ENCODE measurements around the gene PRPF40A. TPM values are rescaled to one million over a fixed set of nuclear protein-coding genes. Genes with fewer than 3 reads are reported as not detected.
A peak's percentile ranks its signal among the peaks of the same experiment; 100 is the strongest.
"Not testable (repeated sequence)": the region's sequence is repeated elsewhere in the genome, so short reads cannot be mapped to it uniquely, and the experiment has no call there.

The PRPF40A gene
- total RNA-seq, 2 experiments from 2014 or later: 116 to 117 TPM

DNA sequence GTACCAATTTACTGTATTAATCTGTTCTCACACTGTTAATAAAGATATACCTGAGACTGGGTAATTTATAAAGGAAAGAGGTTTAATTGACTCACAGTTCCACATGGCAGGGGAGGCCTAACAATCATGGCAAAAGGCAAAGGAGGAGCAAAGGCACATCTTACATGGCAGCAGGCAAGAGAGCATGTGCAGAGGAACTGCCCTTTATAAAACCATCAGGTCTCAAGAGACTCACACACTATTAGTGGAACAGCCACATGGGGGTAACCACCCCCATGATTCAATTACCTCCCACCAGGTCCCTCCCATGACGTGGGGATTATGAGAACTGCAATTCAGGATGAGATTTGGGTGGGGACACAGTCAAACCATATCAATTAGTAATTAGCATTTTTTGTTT lies 22.4 kb upstream of the PRPF40A start:
- DNase-seq; H3K9me3 Mint-ChIP-seq (ENCODE audit: insufficient read depth); H3K4me3 Mint-ChIP-seq; H3K27me3 Mint-ChIP-seq (ENCODE audit: low read depth); POLR2A ChIA-PET; H3K27ac Mint-ChIP-seq; ATAC-seq; H3K4me1 Mint-ChIP-seq (ENCODE audit: low read depth): not testable (repeated sequence)
- CTCF ChIA-PET: interaction anchor here (1.0 kb wide), 1 partner anchor 15 kb away, joined by 3 read pairs; no protein-coding TSS in a partner anchor
- H3K36me3 Mint-ChIP-seq (ENCODE audit: low read depth): peaks cover 45% of the 10 kb centered on the region

DNA sequence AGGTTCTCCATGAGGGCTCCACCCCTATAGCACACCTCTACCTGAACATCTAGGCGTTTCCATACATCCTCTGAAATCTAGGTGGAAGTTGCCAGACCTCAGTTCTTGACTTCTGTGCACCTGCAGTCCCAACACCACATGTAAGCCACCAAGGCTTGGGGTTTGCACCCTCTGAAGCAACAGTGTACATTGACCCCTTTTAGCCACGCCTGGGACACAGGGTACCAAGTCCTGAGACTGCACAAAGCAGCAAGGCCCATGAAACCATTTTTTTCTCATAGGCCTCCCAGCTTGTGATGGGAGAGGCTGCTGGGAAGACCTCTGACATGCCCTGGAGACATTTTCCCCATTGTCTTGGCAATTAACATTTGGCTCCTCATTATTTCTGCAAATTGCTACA lies 21.2 kb upstream of the PRPF40A start:
- no peak for ATAC-seq

GRCh38 chr2:152737509-152737908 lies 20.2 kb upstream of the PRPF40A start:
- CTCF ChIA-PET; ATAC-seq; H3K4me3 Mint-ChIP-seq; H3K9me3 Mint-ChIP-seq (ENCODE audit: insufficient read depth); H3K27me3 Mint-ChIP-seq (ENCODE audit: low read depth); DNase-seq; H3K4me1 Mint-ChIP-seq (ENCODE audit: low read depth); H3K27ac Mint-ChIP-seq; POLR2A ChIA-PET: not testable (repeated sequence)
- H3K36me3 Mint-ChIP-seq (ENCODE audit: low read depth): peaks cover 42% of the 10 kb centered on the region

More for the DNA sequence above, 21.2 kb upstream of the PRPF40A start:
- CTCF ChIA-PET: no interaction called here
- H3K4me3 Mint-ChIP-seq: no peak overlapping the region
- DNase-seq: no peak
- H3K27ac Mint-ChIP-seq: no peak overlapping the region
- H3K9me3 Mint-ChIP-seq (ENCODE audit: insufficient read depth): no peaks in the 10 kb centered on the region
- POLR2A ChIA-PET: no interaction called here
- peaks cover 3% of the 10 kb centered on the region for H3K4me1 Mint-ChIP-seq (ENCODE audit: low read depth)
- H3K27me3 Mint-ChIP-seq (ENCODE audit: low read depth): no peaks in the 10 kb centered on the region
- H3K36me3 Mint-ChIP-seq (ENCODE audit: low read depth): peaks cover 46% of the 10 kb centered on the region

DNA sequence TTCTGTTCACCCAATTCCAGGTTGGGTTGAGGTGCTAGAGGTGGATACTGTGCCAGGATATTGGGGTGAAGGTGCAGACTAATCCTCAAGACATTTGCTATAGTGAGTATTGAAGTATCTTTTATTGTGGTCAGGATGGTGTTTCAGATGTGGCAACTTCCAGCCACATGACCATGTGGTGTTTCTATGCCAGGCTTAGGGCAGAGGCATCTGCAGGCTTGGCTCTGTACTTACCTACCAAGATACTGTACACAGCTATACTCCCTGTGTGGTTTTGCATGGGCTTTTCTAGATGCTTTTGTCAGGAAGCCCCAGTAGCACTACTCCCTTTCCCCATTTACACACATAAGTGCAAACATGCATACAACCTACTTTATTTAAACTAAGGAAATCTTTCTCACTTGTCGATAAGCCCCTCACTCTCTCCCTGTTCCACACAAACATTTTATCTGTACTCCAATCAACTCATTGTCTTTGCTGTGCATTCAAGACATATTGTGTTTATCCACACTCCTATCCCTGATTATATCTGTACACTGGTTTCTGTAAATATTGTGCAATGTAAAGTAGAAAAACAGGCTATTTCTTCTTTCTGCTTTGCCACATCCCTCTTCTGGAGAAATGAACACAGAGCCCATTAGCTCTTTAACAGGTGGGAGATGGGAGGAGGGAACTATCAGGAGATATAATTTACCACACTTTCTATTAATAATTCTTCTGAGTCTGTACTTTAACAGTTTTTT lies 13.5 kb upstream of the PRPF40A start:
- Mint-ChIP-seq H3K4me3 (no peak overlapping the region), H3K9me3 (ENCODE audit: insufficient read depth) (no peaks in the 10 kb centered on the region), H3K4me1 (ENCODE audit: low read depth) (peaks cover 27% of the 10 kb centered on the region), H3K27me3 (ENCODE audit: low read depth) (no peaks in the 10 kb centered on the region), H3K36me3 (ENCODE audit: low read depth) (peaks cover 12% of the 10 kb centered on the region), H3K27ac (no peak overlapping the region)
- peak; percentile 97 for ATAC-seq
- DNase-seq: peak; percentile 70
- CTCF ChIA-PET: interaction anchor here (0.7 to 3.5 kb wide), 5 partner anchors 8 to 732 kb away, joined by 3 to 22 read pairs (median 3); no protein-coding TSS in a partner anchor
- POLR2A ChIA-PET: interaction anchor here (0.6 to 1.0 kb wide), 3 partner anchors 14 to 1318 kb away, joined by 3 to 10 read pairs (median 3); partner anchors contain the start of gene PRPF40A

DNA sequence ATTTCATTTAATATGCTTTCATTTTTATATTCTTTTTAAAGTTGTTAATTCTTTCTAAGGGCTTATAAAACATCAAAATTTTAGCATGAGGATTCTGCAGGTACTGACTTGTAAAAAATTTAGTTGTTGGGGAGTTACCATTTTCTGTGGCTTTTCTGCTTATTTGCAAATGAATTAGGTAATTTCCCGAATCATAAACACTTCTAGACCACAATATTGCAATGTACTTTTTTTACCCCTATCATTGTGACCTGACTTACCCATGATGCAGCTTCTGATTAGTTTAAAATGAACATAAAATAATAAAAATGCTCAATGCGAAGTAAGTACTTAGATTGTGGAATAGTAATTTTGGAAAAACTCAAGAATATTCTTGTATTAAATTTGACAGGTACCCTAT lies 12.6 kb upstream of the PRPF40A start:
- Mint-ChIP-seq H3K9me3 (ENCODE audit: insufficient read depth) (no peaks in the 10 kb centered on the region), H3K36me3 (ENCODE audit: low read depth) (peaks cover 8% of the 10 kb centered on the region), H3K27ac (no peak overlapping the region), H3K27me3 (ENCODE audit: low read depth) (no peaks in the 10 kb centered on the region), H3K4me1 (ENCODE audit: low read depth) (peaks cover 27% of the 10 kb centered on the region), H3K4me3 (no peak overlapping the region)
- CTCF ChIA-PET: interaction anchor here (0.7 to 3.5 kb wide), 5 partner anchors 10 to 554 kb away, joined by 3 to 22 read pairs (median 3); partner anchors contain the start of gene ARL6IP6
- POLR2A ChIA-PET: interaction anchor here (0.6 to 1.0 kb wide), 5 partner anchors 13 to 1317 kb away, joined by 3 to 10 read pairs (median 3); partner anchors contain the start of gene PRPF40A
- ATAC-seq (no peak), DNase-seq (no peak)

GRCh38 chr2:152723918-152724317 lies 6.7 kb upstream of the PRPF40A start:
- Mint-ChIP-seq H3K4me1 (ENCODE audit: low read depth) (peaks cover 39% of the 10 kb centered on the region), H3K27me3 (ENCODE audit: low read depth) (no peaks in the 10 kb centered on the region), H3K9me3 (ENCODE audit: insufficient read depth) (no peaks in the 10 kb centered on the region), H3K4me3 (no peak overlapping the region), H3K36me3 (ENCODE audit: low read depth) (peaks cover 41% of the 10 kb centered on the region), H3K27ac (no peak overlapping the region)
- DNase-seq: no peak
- CTCF ChIA-PET: no interaction called here
- no peak for ATAC-seq
- POLR2A ChIA-PET: no interaction called here

DNA sequence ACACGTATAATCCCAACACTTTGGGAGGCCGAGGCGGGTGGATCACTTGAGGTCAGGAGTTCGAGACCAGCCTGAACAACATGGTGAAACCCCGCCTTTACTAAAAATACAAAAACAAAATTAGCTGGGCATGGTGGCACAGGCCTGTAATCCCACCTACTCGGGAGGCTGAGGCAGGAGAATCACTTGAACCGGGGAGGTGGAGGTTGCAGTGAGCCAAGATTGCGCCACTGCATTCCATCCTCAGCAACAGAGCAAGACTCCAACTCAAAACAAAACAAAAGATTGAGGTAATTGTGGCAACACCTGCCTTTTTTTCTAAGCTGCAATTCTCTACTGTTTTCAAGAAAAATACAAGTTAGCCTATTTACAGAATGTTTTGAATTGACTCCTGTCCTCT lies 5.4 kb upstream of the PRPF40A start:
- CTCF ChIA-PET: interaction anchor here (0.8 to 1.6 kb wide), 2 partner anchors 8 to 19 kb away, joined by 3 to 6 read pairs; no protein-coding TSS in a partner anchor
- H3K4me3 Mint-ChIP-seq; DNase-seq; ATAC-seq; H3K27me3 Mint-ChIP-seq (ENCODE audit: low read depth); POLR2A ChIA-PET; H3K27ac Mint-ChIP-seq; H3K9me3 Mint-ChIP-seq (ENCODE audit: insufficient read depth): not testable (repeated sequence)
- Mint-ChIP-seq H3K4me1 (ENCODE audit: low read depth) (peaks cover 39% of the 10 kb centered on the region), H3K36me3 (ENCODE audit: low read depth) (peaks cover 40% of the 10 kb centered on the region)

- ATAC-seq (no peak), DNase-seq (no peak)
- Mint-ChIP-seq H3K4me3 (peak overlapping the region; percentile 91), H3K4me1 (ENCODE audit: low read depth) (peaks cover 46% of the 10 kb centered on the region), H3K9me3 (ENCODE audit: insufficient read depth) (no peaks in the 10 kb centered on the region), H3K27me3 (ENCODE audit: low read depth) (no peaks in the 10 kb centered on the region), H3K27ac (no peak overlapping the region), H3K36me3 (ENCODE audit: low read depth) (peaks cover 51% of the 10 kb centered on the region)
- ChIA-PET POLR2A (no interaction called here), CTCF (interaction anchor here (1.9 kb wide), 1 partner anchor 21 kb away, joined by 6 read pairs; no protein-coding TSS in a partner anchor)
Measured at GRCh38 chr2:152720794-152721193, 3.5 kb upstream of the PRPF40A start.

- Mint-ChIP-seq H3K9me3 (ENCODE audit: insufficient read depth) (no peaks in the 10 kb centered on the region), H3K4me1 (ENCODE audit: low read depth) (peaks cover 55% of the 10 kb centered on the region), H3K36me3 (ENCODE audit: low read depth) (peaks cover 55% of the 10 kb centered on the region), H3K4me3 (peak overlapping the region; percentile 91), H3K27ac (peak overlapping the region; percentile 97), H3K27me3 (ENCODE audit: low read depth) (no peaks in the 10 kb centered on the region)
- CTCF ChIA-PET: interaction anchor here (1.0 to 1.9 kb wide), 4 partner anchors 11 to 543 kb away, joined by 3 to 6 read pairs (median 4); partner anchors contain the start of gene STAM2
- POLR2A ChIA-PET: no interaction called here
- peak; percentile 63 for DNase-seq
- peak; percentile 5 for ATAC-seq
Measured at GRCh38 chr2:152718909-152719645, 1.8 kb upstream of the PRPF40A start.

GRCh38 chr2:152718076-152718908 lies 1.0 kb upstream of the PRPF40A start, which contains the start of gene ARL6IP6:
Gene ARL6IP6 (plus strand): TSS chr2:152718620. CDS start chr2:152718625, 5 bp downstream.
- H3K4me3 Mint-ChIP-seq: peak within 1 kb of the TSS; percentile 91
- ATAC-seq (peak; percentile 72), DNase-seq (peak; percentile 95)
- POLR2A ChIA-PET: interaction anchor here (0.7 to 1.6 kb wide), 3 partner anchors 11 to 23 kb away, joined by 3 to 12 read pairs (median 4); no protein-coding TSS in a partner anchor
- no peaks in the 10 kb centered on the region for H3K27me3 Mint-ChIP-seq (ENCODE audit: low read depth)
- H3K9me3 Mint-ChIP-seq (ENCODE audit: insufficient read depth): no peaks in the 10 kb centered on the region
- H3K4me1 Mint-ChIP-seq (ENCODE audit: low read depth): peaks cover 56% of the 10 kb centered on the region
- CTCF ChIA-PET: interaction anchor here (1.0 to 4.7 kb wide), 4 partner anchors 12 to 542 kb away, joined by 3 to 16 read pairs (median 4); partner anchors contain the start of gene STAM2
- H3K27ac Mint-ChIP-seq: peak within 1 kb of the TSS; percentile 97
- H3K36me3 Mint-ChIP-seq (ENCODE audit: low read depth): peaks cover 57% of the 10 kb centered on the region

- peak; percentile 49 for DNase-seq
- H3K36me3 Mint-ChIP-seq (ENCODE audit: low read depth): peaks cover 58% of the 10 kb centered on the region
Measured at GRCh38 chr2:152716805-152717227, 445 bp downstream of the PRPF40A start.

More at GRCh38 chr2:152716805-152717227, 445 bp downstream of the PRPF40A start:
- peak; percentile 1 for ATAC-seq
- Mint-ChIP-seq H3K27me3 (ENCODE audit: low read depth) (no peaks in the 10 kb centered on the region), H3K4me3 (peak overlapping the region; percentile 91), H3K9me3 (ENCODE audit: insufficient read depth) (no peaks in the 10 kb centered on the region), H3K27ac (peak overlapping the region; percentile 97), H3K4me1 (ENCODE audit: low read depth) (peaks cover 50% of the 10 kb centered on the region)
- POLR2A ChIA-PET: interaction anchor here (0.6 to 2.1 kb wide), 12 partner anchors 9 to 1427 kb away, joined by 3 to 12 read pairs (median 4); partner anchors contain the start of gene NMI
- CTCF ChIA-PET: interaction anchor here (0.8 to 4.7 kb wide), 9 partner anchors 8 to 691 kb away, joined by 4 to 33 read pairs (median 8); no protein-coding TSS in a partner anchor

All from activated CD8-positive, alpha-beta T cell treated with anti-CD3 and anti-CD28 coated beads, Interleukin-2, amount 10 ng/mL, durations not matched to agents 7 days and 5 days (primary cell).